GM18517 (cell line): ENCODE measurements around the gene COL25A1.

Source experiments
- ATAC-seq: cut with Tn5 transposase; IDR thresholded peaks from one replicate; pipeline ENCODE4 v1.9.1; 2021; ENCODE audit warnings: mild to moderate bottlenecking, moderate library complexity; ENCODE audit not compliant: unreplicated experiment

Gene COL25A1

GRCh38 chr4:108786351-108786750, 516.1 kb downstream of the COL25A1 start:
- no peak for ATAC-seq

GRCh38 chr4:108783665-108784463, 518.6 kb downstream of the COL25A1 start:
- no peak for ATAC-seq

- ATAC-seq: no peak
These were observed 522.5 kb downstream of the COL25A1 start for GRCh38 chr4:108779958-108780357.

- no peak for ATAC-seq
These were observed 525.1 kb downstream of the COL25A1 start for GRCh38 chr4:108777388-108777787.

- ATAC-seq: no peak
These were observed 526.5 kb downstream of the COL25A1 start for GRCh38 chr4:108775921-108776320.

- no peak for ATAC-seq
These were observed 527.5 kb downstream of the COL25A1 start for GRCh38 chr4:108774809-108775530.

GRCh38 chr4:108772402-108772801, 530.1 kb downstream of the COL25A1 start:
- ATAC-seq: no peak

GRCh38 chr4:108766058-108766457, 536.4 kb downstream of the COL25A1 start:
- ATAC-seq: no peak

- ATAC-seq: no peak
These were observed 538.5 kb downstream of the COL25A1 start for GRCh38 chr4:108763986-108764385.

GRCh38 chr4:108763226-108763593, 539.2 kb downstream of the COL25A1 start:
- no peak for ATAC-seq

GRCh38 chr4:108762559-108763225, 539.8 kb downstream of the COL25A1 start, which contains the start of gene ETNPPL:
Gene ETNPPL, minus strand, starts transcription at chr4:108763053. Its CDS starts 155 bp downstream, at chr4:108762898.
- no peak for ATAC-seq
